ENCODE data around the gene UNC5B. TPM values are rescaled to one million over a fixed set of nuclear protein-coding genes. Genes with fewer than 3 reads are reported as not detected.

UNC5B gene
- total and polyA plus RNA-seq, 4 donors: 10.7 to 43.9 (median 23.5) TPM

GRCh38 chr10:71339796-71340589 is 127.6 kb downstream of the UNC5B start:
- peaks cover 29% of the 10 kb centered on the region for H3K36me3 ChIP-seq (ENCODE audit: control insufficient read depth, insufficient read depth, low read length)
- no peaks in the 10 kb centered on the region for H3K27me3 ChIP-seq (ENCODE audit: control insufficient read depth, insufficient read depth, low read length)
- peaks cover 30% of the 10 kb centered on the region for H3K4me1 ChIP-seq (ENCODE audit: control insufficient read depth, insufficient read depth, low read length)
- DNase-seq (ENCODE audit: low read depth in 4 of 6, low spot score in 6 of 6): no peak
- H3K4me3 ChIP-seq (ENCODE audit: low read depth, low read length): no peak overlapping the region
- no peaks in the 10 kb centered on the region for H3K9me3 ChIP-seq (ENCODE audit: control insufficient read depth, insufficient read depth, low read length)
- no peak overlapping the region for H3K27ac ChIP-seq (ENCODE audit: low read depth, low read length)
- WGBS (ENCODE audit: insufficient coverage): 94% methylated on average over 8 of the region's 10 CpGs

GRCh38 chr10:71342573-71343391 is 130.4 kb downstream of the UNC5B start:
- H3K36me3 ChIP-seq (ENCODE audit: control insufficient read depth, insufficient read depth, low read length): peaks cover 21% of the 10 kb centered on the region
- H3K4me1 ChIP-seq (ENCODE audit: control insufficient read depth, insufficient read depth, low read length): peaks cover 12% of the 10 kb centered on the region
- H3K4me3 ChIP-seq (ENCODE audit: low read depth, low read length): no peak overlapping the region
- H3K9me3 ChIP-seq (ENCODE audit: control insufficient read depth, insufficient read depth, low read length): no peaks in the 10 kb centered on the region
- DNase-seq (ENCODE audit: low read depth in 4 of 6, low spot score in 6 of 6): no peak
- no peak overlapping the region for H3K27ac ChIP-seq (ENCODE audit: low read depth, low read length)
- no peaks in the 10 kb centered on the region for H3K27me3 ChIP-seq (ENCODE audit: control insufficient read depth, insufficient read depth, low read length)
- 61% methylated on average over 7 of the region's 8 CpGs for WGBS (ENCODE audit: insufficient coverage)

- no peak overlapping the region for H3K27ac ChIP-seq (ENCODE audit: low read depth, low read length)
- peaks cover 20% of the 10 kb centered on the region for H3K36me3 ChIP-seq (ENCODE audit: control insufficient read depth, insufficient read depth, low read length)
- peaks cover 7% of the 10 kb centered on the region for H3K4me1 ChIP-seq (ENCODE audit: control insufficient read depth, insufficient read depth, low read length)
- H3K4me3 ChIP-seq (ENCODE audit: low read depth, low read length): no peak overlapping the region
- no peaks in the 10 kb centered on the region for H3K27me3 ChIP-seq (ENCODE audit: control insufficient read depth, insufficient read depth, low read length)
- no peaks in the 10 kb centered on the region for H3K9me3 ChIP-seq (ENCODE audit: control insufficient read depth, insufficient read depth, low read length)
- peak in 1 of 6 donors; percentile 38 for DNase-seq (ENCODE audit: low read depth in 4 of 6, low spot score in 6 of 6)
- 91% methylated on average over 5 of the region's 5 CpGs for WGBS (ENCODE audit: insufficient coverage)
Measured at GRCh38 chr10:71343392-71343773, 131.0 kb downstream of the UNC5B start.

GRCh38 chr10:71344154-71344925 is 132.0 kb downstream of the UNC5B start:
- no peak for DNase-seq (ENCODE audit: low read depth in 4 of 6, low spot score in 6 of 6)
- Histone ChIP-seq H3K4me1 (ENCODE audit: control insufficient read depth, insufficient read depth, low read length) (peaks cover 7% of the 10 kb centered on the region), H3K4me3 (ENCODE audit: low read depth, low read length) (no peak overlapping the region), H3K27me3 (ENCODE audit: control insufficient read depth, insufficient read depth, low read length) (no peaks in the 10 kb centered on the region), H3K9me3 (ENCODE audit: control insufficient read depth, insufficient read depth, low read length) (no peaks in the 10 kb centered on the region), H3K36me3 (ENCODE audit: control insufficient read depth, insufficient read depth, low read length) (peaks cover 15% of the 10 kb centered on the region), H3K27ac (ENCODE audit: low read depth, low read length) (no peak overlapping the region)
- 63% methylated on average over 8 of the region's 9 CpGs for WGBS (ENCODE audit: insufficient coverage)

- Histone ChIP-seq H3K36me3 (ENCODE audit: control insufficient read depth, insufficient read depth, low read length) (peaks cover 10% of the 10 kb centered on the region), H3K4me1 (ENCODE audit: control insufficient read depth, insufficient read depth, low read length) (peaks cover 7% of the 10 kb centered on the region), H3K27ac (ENCODE audit: low read depth, low read length) (no peak overlapping the region), H3K9me3 (ENCODE audit: control insufficient read depth, insufficient read depth, low read length) (no peaks in the 10 kb centered on the region), H3K27me3 (ENCODE audit: control insufficient read depth, insufficient read depth, low read length) (no peaks in the 10 kb centered on the region), H3K4me3 (ENCODE audit: low read depth, low read length) (no peak overlapping the region)
- 57% methylated on average over 1 of the region's 3 CpGs for WGBS (ENCODE audit: insufficient coverage)
- no peak for DNase-seq (ENCODE audit: low read depth in 4 of 6, low spot score in 6 of 6)
Measured at GRCh38 chr10:71344993-71345480, 132.7 kb downstream of the UNC5B start.

GRCh38 chr10:71345694-71346093 is 133.3 kb downstream of the UNC5B start:
- H3K4me3 ChIP-seq (ENCODE audit: low read depth, low read length): no peak overlapping the region
- no peaks in the 10 kb centered on the region for H3K27me3 ChIP-seq (ENCODE audit: control insufficient read depth, insufficient read depth, low read length)
- DNase-seq (ENCODE audit: low read depth in 4 of 6, low spot score in 6 of 6): no peak
- no peak overlapping the region for H3K27ac ChIP-seq (ENCODE audit: low read depth, low read length)
- 75% methylated on average over 7 of the region's 10 CpGs for WGBS (ENCODE audit: insufficient coverage)
- H3K9me3 ChIP-seq (ENCODE audit: control insufficient read depth, insufficient read depth, low read length): no peaks in the 10 kb centered on the region
- H3K4me1 ChIP-seq (ENCODE audit: control insufficient read depth, insufficient read depth, low read length): peaks cover 7% of the 10 kb centered on the region
- H3K36me3 ChIP-seq (ENCODE audit: control insufficient read depth, insufficient read depth, low read length): peaks cover 9% of the 10 kb centered on the region

- Histone ChIP-seq H3K27ac (ENCODE audit: low read depth, low read length) (no peak overlapping the region), H3K27me3 (ENCODE audit: control insufficient read depth, insufficient read depth, low read length) (no peaks in the 10 kb centered on the region), H3K36me3 (ENCODE audit: control insufficient read depth, insufficient read depth, low read length) (peaks cover 6% of the 10 kb centered on the region), H3K4me3 (ENCODE audit: low read depth, low read length) (no peak overlapping the region), H3K4me1 (ENCODE audit: control insufficient read depth, insufficient read depth, low read length) (peaks cover 7% of the 10 kb centered on the region), H3K9me3 (ENCODE audit: control insufficient read depth, insufficient read depth, low read length) (no peaks in the 10 kb centered on the region)
- 67% methylated on average over 2 of the region's 3 CpGs for WGBS (ENCODE audit: insufficient coverage)
- no peak for DNase-seq (ENCODE audit: low read depth in 4 of 6, low spot score in 6 of 6)
Measured at GRCh38 chr10:71346731-71347130, 134.4 kb downstream of the UNC5B start.

GRCh38 chr10:71347587-71348395 is 135.4 kb downstream of the UNC5B start:
- no peak for DNase-seq (ENCODE audit: low read depth in 4 of 6, low spot score in 6 of 6)
- Histone ChIP-seq H3K4me1 (ENCODE audit: control insufficient read depth, insufficient read depth, low read length) (peaks cover 7% of the 10 kb centered on the region), H3K27ac (ENCODE audit: low read depth, low read length) (no peak overlapping the region), H3K4me3 (ENCODE audit: low read depth, low read length) (no peak overlapping the region), H3K27me3 (ENCODE audit: control insufficient read depth, insufficient read depth, low read length) (no peaks in the 10 kb centered on the region), H3K9me3 (ENCODE audit: control insufficient read depth, insufficient read depth, low read length) (no peaks in the 10 kb centered on the region), H3K36me3 (ENCODE audit: control insufficient read depth, insufficient read depth, low read length) (peaks cover 9% of the 10 kb centered on the region)
- WGBS (ENCODE audit: insufficient coverage): 70% methylated on average over 10 of the region's 14 CpGs

GRCh38 chr10:71348850-71349249 is 136.5 kb downstream of the UNC5B start:
- Histone ChIP-seq H3K4me3 (ENCODE audit: low read depth, low read length) (no peak overlapping the region), H3K27me3 (ENCODE audit: control insufficient read depth, insufficient read depth, low read length) (no peaks in the 10 kb centered on the region), H3K36me3 (ENCODE audit: control insufficient read depth, insufficient read depth, low read length) (peaks cover 9% of the 10 kb centered on the region), H3K27ac (ENCODE audit: low read depth, low read length) (no peak overlapping the region), H3K9me3 (ENCODE audit: control insufficient read depth, insufficient read depth, low read length) (no peaks in the 10 kb centered on the region), H3K4me1 (ENCODE audit: control insufficient read depth, insufficient read depth, low read length) (peaks cover 9% of the 10 kb centered on the region)
- DNase-seq (ENCODE audit: low read depth in 4 of 6, low spot score in 6 of 6): no peak
- no CpG with 5 or more reads among the region's 1 CpG for WGBS (ENCODE audit: insufficient coverage)

Measured in spinal cord (tissue), 10 donors.